Caki2 (cell line): ENCODE data around the gene RUNX1. TPM values are rescaled to one million over a fixed set of nuclear protein-coding genes. Genes with fewer than 3 reads are reported as not detected.

Source experiments
- DNase-seq: peaks from one replicate; pipeline ENCODE4 v3.0.0-alpha.2; 2015; ENCODE audit warnings: low read depth
- in situ Hi-C: cut with HindIII; loops from 2 replicates; pipeline ENCODE4 v1.10.0; 2016; ENCODE audit warnings: low sequenced_read_pairs, low pct_unique_long_range_greater_than_20kb, mixed read lengths
- total RNA-seq: library from RNA; depleted of rRNA; stranded (reverse); fragments of >200 nt; shearing (Covaris generic); gene quantifications from 2 replicates; pipeline ENCODE4 v1.2.3, GENCODE V29; 2014; ENCODE audit warnings: low replicate concordance

The RUNX1 gene
- total RNA-seq, 1 experiment from 2014 or later = 4.8 TPM

DNA sequence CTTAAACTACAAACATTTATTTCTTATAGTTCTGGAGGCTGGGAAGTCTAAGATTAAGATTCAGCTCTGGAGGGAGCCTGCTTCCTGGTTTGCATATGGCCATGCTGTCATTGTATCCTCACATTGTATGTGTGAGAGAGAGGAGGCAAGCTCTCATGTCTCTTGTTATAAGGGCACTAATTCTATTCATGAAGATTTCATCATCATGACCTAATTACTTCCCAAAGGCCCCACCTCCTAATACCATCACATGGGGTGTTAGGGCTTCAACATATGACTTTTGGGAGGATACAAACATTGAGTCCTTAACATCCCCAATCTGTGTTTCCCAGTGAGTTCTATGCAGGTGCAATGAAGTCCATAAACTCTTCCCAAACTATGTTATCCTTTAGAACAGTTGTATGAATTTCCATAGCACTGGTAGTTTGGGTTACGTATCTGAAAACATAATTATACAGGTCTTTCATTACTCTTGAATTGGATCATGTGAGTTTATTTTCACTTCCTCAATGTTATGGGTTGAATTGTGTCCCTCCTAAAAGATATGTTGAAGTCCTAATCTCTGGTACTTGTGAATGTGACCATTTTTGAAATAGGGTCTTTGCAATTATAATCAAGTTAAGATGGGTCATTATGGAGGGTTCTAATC, 124.2 kb downstream of the RUNX1 start:
- DNase-seq = no peak
- in situ Hi-C loops = no loop called here

DNA sequence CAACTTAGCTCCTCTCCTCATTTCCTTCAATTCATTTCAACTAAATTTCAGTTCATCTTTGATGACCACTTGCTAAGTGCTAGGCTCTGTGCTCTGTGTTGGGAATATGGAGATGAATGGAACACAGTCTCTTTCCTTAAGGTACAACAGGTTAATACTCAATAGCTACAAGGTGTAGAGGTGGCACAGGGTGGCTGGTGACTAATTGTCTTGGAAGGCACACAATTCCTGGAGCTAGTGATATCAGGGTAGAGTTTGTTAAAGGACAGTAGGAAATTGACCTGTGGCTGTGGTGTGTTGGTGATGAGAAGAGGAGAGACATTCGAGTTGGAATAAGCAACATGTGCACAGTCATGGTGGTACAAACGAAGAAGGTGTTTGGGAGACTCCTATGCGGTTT, 124.9 kb downstream of the RUNX1 start:
- no peak for DNase-seq
- in situ Hi-C loops = no loop called here

DNA sequence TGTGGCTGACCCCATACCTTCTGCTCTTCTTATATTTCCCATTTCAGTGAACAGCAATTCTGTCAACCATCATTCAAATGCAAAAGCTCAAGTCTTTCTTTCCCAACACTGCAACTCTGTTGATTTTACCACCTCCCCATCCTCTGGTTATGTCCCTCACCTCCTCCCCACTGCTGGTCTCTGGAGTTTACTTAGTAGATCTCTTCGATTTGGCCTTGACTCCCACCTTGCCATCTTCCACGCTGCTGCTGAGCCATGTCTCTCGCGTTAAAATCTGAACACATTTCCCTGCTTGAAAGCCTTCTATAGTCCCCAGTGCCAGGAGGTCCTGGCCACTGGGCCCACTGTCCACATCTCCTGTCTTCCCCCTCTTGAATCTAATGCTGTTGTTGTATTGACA, 125.5 kb downstream of the RUNX1 start:
- DNase-seq = no peak
- in situ Hi-C loops = no loop called here

DNA sequence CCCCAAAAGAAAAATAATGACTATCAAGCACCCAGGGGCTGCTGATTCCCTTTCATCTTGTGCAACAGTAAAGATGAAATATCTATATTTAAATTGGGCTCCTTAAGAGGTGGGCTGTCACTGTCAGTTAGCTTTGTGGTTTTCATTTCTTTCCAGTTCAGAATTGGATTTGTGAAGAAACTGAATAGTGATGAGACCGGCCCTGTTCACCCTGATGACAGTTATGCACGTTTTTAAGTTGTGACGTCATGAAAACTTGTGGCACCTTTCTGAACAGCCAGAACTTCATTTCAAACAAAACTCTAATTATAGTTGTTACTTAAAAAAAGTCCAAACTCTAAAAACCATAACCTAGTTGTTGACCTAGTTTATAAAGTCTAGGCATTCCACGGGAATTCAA, 125.9 kb downstream of the RUNX1 start:
- in situ Hi-C loops = no loop called here
- no peak for DNase-seq

DNA sequence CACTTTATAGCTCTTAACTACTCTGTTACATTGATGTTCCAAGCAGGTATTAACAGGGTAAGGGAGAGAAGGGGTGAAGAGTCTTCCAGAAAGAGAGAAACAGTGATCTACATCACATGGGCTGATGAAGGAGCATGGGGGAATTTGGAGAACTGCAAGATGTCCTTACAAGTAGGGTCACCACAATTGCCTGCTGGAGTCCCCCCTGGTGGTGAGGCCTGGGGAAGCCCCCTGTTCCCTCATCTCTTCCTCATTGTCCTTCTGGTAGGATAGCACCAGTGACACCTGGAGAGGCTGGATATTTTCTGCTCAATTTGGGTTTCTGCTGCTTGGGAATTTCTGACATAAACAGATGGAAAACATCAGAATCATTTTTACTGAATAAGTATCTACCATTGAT, 126.6 kb downstream of the RUNX1 start:
- in situ Hi-C loops = no loop called here
- no peak for DNase-seq

DNA sequence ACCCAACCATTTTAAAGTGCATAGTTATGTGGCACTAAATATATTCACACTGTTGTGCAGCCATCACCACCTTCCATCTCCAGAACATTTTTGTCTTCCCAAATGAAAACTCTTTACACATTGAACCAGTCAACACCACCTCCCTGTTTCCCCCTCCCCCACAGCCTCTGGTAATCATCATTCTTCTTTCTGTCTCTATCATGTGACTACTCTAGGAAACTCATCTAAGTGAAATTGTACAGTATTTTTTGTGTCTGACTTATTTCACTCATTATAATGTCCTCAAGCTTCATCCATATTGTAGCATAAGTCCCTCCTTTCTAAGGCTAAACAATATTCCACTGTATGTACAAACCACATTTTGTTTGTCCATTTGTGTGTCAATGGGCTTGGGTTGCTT, 128.0 kb downstream of the RUNX1 start:
- in situ Hi-C loops = no loop called here
- no peak for DNase-seq

DNA sequence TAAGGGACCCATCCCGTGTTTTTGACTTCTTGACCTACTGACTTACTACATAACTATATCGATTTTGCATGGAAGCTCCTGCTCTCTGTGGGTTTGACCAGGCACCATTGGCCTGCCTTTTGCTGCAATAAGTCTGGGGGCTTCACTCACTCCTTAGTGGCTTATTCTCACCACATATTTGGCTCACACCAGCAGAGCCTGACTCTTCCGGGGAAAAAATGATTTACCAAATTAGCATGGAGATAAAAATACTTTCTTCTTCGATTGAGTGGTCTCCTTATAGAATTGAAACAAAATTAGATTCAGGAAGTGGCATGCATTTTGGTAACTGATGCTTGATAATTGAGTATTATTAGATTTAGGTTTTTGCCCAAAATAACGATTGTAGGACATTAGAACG, 129.7 kb downstream of the RUNX1 start:
- no peak for DNase-seq
- in situ Hi-C loops = no loop called here

DNA sequence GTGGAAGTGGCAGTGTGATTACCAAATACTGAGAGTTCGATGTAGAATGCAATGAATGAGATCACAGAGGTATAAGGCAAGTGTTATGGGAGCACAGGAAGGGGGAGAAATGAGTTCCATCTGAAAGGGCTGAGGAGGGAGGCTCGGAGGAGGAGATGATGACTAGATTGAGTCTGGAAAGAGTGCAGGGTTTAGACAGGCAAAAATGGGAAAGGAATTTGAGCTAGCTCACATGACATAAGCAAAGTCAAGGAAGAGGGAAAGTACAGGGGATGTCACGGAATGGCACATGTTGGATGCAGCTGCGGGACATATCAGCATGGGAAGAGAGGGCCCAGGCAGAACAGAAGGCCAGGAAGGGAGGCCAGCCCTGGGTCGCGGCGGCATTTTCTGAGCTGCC, 132.7 kb downstream of the RUNX1 start:
- no peak for DNase-seq
- in situ Hi-C loops = no loop called here

DNA sequence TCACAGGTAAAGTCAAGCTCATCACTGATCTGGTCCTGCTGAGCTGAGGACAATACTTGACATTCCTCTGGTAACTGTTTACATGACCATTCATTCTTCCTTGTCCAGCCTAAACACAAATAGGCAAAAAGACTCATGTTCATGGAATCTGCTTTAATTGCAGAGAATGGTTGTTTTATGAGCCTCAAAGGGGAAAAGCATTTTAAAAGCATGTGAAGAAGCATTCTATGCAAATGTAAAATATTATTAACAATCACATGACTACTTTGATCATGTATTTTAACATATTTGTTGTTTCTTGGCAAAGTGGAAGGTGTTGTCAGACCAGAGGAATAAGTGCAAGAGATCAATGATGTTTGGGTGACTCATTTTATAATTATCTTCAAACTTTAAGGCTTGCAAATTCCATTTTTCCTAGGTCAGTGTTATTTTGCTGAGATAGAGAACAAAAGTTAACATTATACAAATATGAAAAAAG, 133.7 kb downstream of the RUNX1 start:
- in situ Hi-C loops = no loop called here
- no peak for DNase-seq

DNA sequence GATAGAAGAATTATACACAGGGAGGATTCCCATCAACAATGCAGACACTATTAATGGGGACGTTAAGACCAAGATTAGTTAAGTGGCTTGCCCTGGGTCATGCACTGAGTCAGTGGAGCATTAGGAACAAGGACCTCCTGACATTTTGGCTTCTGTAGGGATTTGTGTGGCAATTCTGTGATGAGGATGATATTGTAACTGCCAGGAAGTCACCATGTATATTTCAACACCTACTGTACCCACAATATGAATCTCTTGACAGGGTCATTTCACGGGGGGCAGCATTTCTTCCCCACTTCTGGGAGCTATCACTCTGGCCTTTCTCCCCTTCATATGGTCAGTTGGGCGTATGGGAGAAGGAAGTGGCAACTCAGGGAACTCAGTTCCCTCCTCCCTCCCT, 134.9 kb downstream of the RUNX1 start:
- in situ Hi-C loops = no loop called here
- no peak for DNase-seq

DNA sequence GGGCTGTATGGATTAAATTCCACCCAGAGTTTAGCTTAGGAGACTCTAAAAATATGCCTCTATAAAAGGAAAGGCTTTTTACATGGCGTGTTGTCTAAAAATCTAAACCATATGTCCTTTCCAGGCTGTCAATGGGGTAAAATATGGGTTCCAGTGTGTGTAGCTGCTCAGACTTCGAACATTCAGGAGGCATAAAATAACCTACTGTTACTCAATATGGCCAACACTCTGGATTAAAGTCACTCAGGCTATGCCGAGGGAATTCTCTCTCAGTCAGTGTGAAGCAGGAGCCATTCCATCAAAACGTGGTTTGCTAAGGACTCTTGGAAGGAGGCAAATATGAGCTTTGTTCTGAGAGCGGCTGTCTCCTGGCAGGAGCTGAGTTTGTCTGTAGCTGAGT, 135.3 kb downstream of the RUNX1 start:
- no peak for DNase-seq
- in situ Hi-C loops = no loop called here

DNA sequence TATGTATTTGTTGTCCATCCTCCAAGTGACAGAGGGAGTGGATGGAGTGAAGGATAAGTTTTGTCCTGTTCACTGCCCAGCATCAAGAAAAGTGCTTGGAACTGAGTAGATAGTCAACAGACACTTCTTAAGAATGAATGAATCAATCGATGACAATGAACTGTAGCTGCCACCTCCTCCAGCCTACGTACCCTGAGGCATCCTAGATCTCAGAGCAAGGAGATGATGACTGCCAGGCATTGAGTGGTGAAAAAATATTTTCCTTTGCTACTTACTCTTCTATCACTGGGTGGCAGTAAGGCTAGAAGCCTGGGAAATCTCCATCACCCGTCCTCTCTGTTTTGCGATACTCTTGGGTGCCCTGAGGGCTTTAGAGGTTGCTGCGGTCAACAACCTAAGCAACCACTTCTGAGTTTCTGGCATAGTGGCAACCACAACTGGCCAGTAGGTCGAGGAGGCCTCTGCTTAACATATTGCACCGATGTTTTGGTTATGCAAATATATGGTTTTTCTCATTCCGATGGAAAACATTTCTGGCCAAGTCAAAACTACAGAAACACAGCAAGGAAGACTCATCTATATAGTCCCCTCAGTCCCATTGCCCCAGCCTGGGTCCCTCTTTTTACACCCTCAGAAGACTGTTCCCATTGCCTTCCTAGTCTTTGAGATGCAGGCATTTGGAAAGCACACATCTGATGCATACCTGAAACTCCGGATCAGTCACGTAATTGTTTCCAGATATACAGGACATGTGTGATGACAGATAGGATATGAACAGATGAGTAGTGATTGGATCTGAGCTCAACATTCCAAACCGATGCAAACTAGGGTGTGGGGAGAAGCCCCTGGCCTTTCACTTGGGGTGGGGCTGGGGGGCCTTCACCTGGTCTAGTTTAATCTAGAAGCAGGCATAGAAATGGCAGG, 136.8 kb downstream of the RUNX1 start:
- in situ Hi-C loops = no loop called here

DNA sequence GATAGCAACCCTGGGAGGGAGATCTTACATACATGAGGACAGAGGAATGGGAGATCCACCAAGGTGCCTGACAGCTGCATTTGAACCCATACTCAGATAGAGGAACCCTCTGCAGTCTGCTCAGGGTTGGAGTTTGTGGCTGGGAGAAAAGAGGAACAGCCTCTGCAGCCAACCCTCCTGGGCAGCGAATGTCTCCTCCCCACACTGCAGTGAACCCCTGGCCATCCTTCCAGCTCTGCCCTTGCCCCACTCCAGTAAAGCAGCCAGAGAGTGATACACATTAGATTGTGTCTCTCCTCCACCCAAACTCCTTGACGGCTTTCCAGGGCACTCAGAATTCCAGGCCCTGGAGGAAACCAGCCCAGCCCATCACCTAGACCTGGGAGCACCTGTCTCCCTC, 137.7 kb downstream of the RUNX1 start:
- DNase-seq = no peak
- in situ Hi-C loops = no loop called here

More for the DNA sequence above, 136.8 kb downstream of the RUNX1 start:
- no peak for DNase-seq

DNA sequence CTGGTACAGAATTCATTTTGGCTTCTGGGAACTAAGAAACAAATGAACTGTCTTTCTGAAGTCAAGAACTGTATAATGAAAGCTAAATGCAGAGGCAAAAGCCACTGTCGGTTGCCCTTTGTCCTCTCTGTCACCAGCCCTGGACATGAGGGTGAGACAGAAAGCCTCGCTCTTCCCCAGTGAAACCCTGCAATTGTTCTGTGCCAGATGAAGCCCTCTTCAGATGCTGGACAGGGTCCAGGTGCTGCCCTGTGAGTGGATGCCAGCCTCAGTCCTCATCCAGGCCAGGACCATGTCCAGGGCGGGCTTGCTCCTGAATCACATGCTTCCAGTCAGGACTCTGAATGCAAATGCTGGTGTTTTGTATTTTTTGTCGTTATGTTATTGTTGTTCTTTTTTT, 138.7 kb downstream of the RUNX1 start:
- in situ Hi-C loops = no loop called here
- no peak for DNase-seq

DNA sequence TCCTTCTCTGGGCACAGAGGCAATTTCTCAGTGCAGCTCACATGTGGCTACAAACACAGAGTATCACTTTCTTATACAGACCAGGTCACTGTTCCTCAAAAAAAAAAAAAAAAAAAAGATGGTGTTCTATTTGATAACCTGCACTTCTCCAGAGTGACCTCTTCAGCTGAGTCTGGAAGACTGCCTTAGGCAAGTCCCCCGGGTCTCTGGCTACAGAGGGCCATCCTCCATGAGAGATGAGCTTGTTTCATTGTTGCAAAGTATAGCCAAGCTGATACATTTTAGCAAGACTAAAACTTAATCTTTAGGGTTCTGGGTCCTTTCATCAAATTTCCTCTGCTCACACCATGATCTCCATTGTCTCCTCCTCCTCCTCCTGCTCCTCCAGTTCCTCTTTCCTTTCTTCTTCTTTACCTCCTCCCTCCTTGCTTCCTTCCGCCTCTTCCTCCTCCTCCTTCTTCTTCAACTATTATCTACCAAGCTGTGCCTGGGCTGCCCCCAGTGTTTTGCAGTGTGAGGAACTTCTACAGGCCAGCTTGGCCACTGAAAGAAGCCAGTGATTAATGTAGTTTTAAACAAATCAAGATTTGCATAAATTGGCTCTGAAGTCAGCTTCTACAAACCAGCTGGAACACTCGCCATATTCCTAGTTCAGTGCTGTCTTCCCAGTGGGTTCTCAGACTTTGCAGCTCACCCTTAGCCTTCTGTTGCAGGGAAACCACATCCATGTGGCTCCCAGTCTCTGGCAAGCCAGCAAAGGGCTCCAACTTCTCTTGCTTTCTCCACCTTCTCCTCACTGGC, 139.4 kb downstream of the RUNX1 start:
- no peak for DNase-seq
- in situ Hi-C loops = no loop called here

DNA sequence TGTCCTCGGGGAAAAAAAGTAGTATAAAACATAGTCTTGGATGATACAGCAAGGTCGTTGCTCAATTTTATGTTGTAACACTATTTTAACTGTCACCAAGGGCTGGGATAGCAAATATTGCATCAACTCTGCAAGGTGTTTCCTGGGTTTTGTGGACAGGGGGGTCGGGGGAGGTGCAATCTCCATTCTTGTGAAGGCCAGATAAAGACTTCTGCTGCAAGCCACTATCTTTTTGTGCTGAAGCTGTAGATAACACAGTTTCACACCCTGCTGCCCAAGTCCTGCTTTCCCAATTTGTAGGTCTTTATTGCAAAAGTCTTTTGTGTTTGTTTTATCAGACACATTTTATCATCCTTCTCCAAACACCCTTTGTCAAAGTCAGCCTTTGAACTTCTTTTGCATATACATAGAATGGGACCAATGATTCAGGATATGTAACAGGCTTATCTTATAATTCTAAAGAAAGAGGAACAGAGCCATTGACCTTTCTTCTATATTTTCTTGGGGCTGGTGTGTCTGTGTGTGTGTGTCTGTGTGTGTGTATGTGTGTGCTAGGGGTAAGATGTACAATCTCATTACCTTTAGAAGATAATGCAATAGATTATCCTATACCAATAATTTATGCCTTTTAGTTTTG, 140.6 kb downstream of the RUNX1 start:
- in situ Hi-C loops = no loop called here

DNA sequence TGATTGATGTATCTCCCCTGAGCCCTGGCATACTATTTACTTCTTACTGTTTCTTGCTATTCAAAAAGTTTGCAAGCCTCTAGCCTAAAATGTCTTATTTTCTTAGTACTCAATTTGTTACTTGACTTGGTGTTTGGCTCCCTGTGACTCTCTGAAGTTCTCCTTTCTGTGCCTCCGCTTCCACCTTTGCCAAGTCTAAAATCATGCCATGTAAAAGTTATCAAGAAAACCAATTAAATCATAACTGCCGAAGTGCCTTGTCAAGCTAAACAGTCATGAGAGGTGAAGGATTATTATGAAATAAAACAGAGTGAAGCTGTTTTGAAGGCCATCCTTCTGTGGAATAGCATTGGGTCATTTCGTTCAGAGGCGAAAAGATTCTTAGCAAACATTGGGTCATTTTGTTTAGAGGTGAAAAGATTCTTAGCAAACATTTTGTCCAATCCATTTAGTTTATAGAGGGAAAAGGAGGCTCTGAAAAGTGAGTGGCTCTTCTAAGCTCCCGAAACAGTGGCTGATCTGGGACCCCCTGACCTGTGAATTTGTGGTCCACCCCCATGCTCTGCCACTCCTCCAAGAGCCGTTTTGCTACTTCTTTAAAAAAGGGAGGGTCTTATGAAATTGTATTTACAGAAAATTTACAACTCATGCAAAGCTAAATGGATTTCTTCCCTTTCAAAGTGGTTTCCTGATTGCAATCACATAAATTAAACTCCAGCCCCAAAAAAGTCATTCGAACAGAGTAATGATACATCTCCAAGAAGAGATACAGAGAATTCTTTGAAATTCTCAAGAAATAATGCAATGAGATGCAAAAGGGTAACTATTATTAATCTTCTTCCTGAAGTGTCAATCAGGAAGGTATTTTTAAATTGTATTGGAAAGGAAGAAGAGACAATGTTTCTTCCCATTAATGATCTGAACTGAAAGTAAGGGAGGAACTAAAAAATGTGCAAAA, 141.4 kb downstream of the RUNX1 start:
- DNase-seq = no peak
- in situ Hi-C loops = no loop called here

More for the DNA sequence above, 140.6 kb downstream of the RUNX1 start:
- DNase-seq = no peak
